ENCODE measurements around the gene CDH23. TPM values are rescaled to one million over a fixed set of nuclear protein-coding genes. Genes with fewer than 3 reads are reported as not detected.

CDH23 gene
- total RNA-seq, 4 donors from 2014 or later = 7.1 to 56.2 (median 25.4) TPM

DNA sequence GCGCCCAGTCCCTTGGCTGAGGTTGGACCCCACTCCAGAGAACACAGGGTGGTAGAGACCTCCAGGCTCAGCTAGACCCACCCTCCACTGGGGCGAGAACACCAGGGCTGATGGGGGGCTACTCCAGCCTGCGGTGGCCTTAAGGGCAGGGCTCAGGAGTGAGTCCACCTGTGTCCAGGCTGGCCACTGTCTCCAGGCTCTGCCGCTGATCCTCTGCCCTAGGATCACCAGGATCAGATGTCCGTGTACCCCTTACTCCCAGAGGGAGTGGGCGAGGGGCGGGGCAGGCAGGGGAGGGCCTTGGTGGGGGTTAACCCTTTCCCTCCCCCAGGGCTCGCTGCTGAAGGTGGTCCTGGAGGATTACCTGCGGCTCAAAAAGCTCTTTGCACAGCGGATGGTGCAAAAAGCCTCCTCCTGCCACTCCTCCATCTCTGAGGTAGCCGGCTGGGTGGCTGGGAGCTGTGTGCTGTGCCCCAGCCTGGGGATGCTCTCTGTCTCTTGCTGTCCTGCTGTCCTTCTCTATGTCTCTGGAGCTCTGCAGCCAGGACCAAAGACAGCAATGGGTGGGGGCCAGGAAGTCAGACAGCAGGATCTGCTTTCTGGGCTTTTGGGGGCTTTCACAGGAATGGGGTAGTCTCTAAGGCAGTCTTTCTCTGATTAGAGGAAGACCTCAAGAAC is 416.3 kb downstream of the CDH23 start:
- TF ChIP-seq, protein P1, sequence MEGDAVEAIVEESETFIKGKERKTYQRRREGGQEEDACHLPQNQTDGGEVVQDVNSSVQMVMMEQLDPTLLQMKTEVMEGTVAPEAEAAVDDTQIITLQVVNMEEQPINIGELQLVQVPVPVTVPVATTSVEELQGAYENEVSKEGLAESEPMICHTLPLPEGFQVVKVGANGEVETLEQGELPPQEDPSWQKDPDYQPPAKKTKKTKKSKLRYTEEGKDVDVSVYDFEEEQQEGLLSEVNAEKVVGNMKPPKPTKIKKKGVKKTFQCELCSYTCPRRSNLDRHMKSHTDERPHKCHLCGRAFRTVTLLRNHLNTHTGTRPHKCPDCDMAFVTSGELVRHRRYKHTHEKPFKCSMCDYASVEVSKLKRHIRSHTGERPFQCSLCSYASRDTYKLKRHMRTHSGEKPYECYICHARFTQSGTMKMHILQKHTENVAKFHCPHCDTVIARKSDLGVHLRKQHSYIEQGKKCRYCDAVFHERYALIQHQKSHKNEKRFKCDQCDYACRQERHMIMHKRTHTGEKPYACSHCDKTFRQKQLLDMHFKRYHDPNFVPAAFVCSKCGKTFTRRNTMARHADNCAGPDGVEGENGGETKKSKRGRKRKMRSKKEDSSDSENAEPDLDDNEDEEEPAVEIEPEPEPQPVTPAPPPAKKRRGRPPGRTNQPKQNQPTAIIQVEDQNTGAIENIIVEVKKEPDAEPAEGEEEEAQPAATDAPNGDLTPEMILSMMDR (IDR thresholded peaks at IDR 0.05) = no peak
- no peak for TF ChIP-seq POLR2A (IDR thresholded peaks at IDR 0.05)
- Histone ChIP-seq H3K4me3 (no peak overlapping the region), H3K4me1 (no peaks in the 10 kb centered on the region), H3K9me3 (no peaks in the 10 kb centered on the region), H3K27ac (no peak overlapping the region), H3K36me3 (no peaks in the 10 kb centered on the region), H3K27me3 (no peaks in the 10 kb centered on the region)
- intact Hi-C loops (cut with DNase I; ENCODE audit: low total_unique reads) = loop anchor here (10.0 kb wide), 1 partner anchor 238 kb away; no protein-coding TSS in a partner anchor
- no peak for DNase-seq

DNA sequence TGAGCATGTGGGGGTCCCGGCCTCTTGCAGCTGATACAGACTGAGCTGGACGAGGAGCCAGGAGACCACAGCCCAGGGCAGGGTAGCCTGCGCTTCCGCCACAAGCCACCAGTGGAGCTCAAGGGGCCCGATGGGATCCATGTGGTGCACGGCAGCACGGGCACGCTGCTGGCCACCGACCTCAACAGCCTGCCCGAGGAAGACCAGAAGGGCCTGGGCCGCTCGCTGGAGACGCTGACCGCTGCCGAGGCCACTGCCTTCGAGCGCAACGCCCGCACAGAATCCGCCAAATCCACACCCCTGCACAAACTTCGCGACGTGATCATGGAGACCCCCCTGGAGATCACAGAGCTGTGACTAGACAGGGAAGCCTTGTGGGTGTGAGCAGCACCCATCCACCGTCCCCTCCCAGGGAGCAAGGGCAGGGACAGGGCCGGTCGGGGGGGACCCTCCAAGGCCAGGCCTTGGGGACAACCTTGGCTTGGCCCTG is 418.2 kb downstream of the CDH23 start:
- Histone ChIP-seq H3K27ac (no peak overlapping the region), H3K27me3 (no peaks in the 10 kb centered on the region), H3K36me3 (no peaks in the 10 kb centered on the region), H3K9me3 (no peaks in the 10 kb centered on the region), H3K4me1 (no peaks in the 10 kb centered on the region), H3K4me3 (no peak overlapping the region)
- DNase-seq = no peak
- intact Hi-C loops (cut with DNase I; ENCODE audit: low total_unique reads) = loop anchor here (10.0 kb wide), 1 partner anchor 240 kb away; no protein-coding TSS in a partner anchor
- TF ChIP-seq, protein P1 (IDR thresholded peaks at IDR 0.05) = no peak
- TF ChIP-seq POLR2A (IDR thresholded peaks at IDR 0.05) = no peak

GRCh38 chr10:71815515-71816130 is 418.9 kb downstream of the CDH23 start:
- H3K4me1 ChIP-seq = no peaks in the 10 kb centered on the region
- TF ChIP-seq, protein P1 (IDR thresholded peaks at IDR 0.05) = no peak
- TF ChIP-seq POLR2A (IDR thresholded peaks at IDR 0.05) = no peak
- no peaks in the 10 kb centered on the region for H3K27me3 ChIP-seq
- no peaks in the 10 kb centered on the region for H3K36me3 ChIP-seq
- no peaks in the 10 kb centered on the region for H3K9me3 ChIP-seq
- no peak overlapping the region for H3K27ac ChIP-seq
- intact Hi-C loops (cut with DNase I; ENCODE audit: low total_unique reads) = loop anchor here (10.0 kb wide), 1 partner anchor 241 kb away; no protein-coding TSS in a partner anchor
- H3K4me3 ChIP-seq = no peak overlapping the region
- DNase-seq = no peak

DNA sequence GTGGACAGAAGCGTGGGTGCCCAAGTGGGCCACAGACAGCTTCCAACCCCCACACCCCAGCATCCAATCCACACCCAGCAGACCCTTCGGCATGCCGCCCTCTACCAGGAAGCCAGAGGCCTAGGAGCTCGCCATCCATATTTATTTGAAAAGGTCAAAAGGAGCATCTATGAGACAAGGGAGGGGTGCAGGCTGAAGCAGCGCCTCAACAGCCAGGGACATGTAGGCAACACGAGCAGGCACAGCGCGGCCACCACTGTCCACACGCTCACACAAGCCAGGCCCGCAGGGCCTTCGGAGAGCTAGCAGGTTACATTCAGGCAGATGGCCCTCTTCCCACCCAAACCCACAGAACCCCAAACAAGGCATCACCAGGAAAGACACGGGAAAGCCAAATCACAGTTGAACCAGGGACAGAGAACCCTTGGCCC is 419.7 kb downstream of the CDH23 start:
- Histone ChIP-seq H3K4me1 (no peaks in the 10 kb centered on the region), H3K27me3 (no peaks in the 10 kb centered on the region), H3K4me3 (no peak overlapping the region), H3K36me3 (no peaks in the 10 kb centered on the region), H3K9me3 (no peaks in the 10 kb centered on the region), H3K27ac (no peak overlapping the region)
- intact Hi-C loops (cut with DNase I; ENCODE audit: low total_unique reads) = loop anchor here (10.0 kb wide), 1 partner anchor 242 kb away; no protein-coding TSS in a partner anchor
- DNase-seq = no peak
- TF ChIP-seq, protein P1 (IDR thresholded peaks at IDR 0.05) = no peak
- TF ChIP-seq POLR2A (IDR thresholded peaks at IDR 0.05) = no peak

Data from uterus (tissue), 4 donors.